ENCODE measurements around the gene EYS. TPM values are rescaled to one million over a fixed set of nuclear protein-coding genes. Genes with fewer than 3 reads are reported as not detected.

The EYS gene
- total RNA-seq, 2 experiments from 2014 or later = not detected

DNA sequence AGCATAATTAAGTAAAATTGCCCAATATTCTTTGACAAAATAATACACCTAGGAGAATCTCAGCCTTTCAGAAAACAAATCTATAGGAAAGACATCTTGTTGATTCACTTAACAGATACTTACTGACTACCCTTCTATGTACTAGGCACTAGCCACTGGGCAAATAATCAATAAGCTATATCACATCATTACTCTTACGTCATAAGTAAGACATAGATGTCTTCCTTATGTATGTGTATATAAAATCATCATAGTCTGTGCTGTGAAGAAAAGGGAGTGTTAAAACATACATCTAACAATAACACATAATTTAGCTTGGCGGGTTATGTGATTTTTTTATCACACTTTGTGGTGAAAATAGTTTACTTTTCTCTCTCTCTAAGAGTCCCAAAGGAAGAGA lies 733.9 kb downstream of the EYS start:
- DNase-seq (no peak), ATAC-seq (ENCODE audit: low read depth) (no peak)
- H3K27me3 Mint-ChIP-seq = no peaks in the 10 kb centered on the region
- H3K4me3 Mint-ChIP-seq = no peak overlapping the region
- H3K36me3 Mint-ChIP-seq = no peaks in the 10 kb centered on the region
- POLR2A ChIA-PET = no interaction called here
- peaks cover 2% of the 10 kb centered on the region for H3K9me3 Mint-ChIP-seq
- H3K4me1 Mint-ChIP-seq = no peaks in the 10 kb centered on the region
- no peak overlapping the region for H3K27ac Mint-ChIP-seq

- Mint-ChIP-seq H3K4me3 (no peak overlapping the region), H3K4me1 (no peaks in the 10 kb centered on the region), H3K36me3 (no peaks in the 10 kb centered on the region), H3K27me3 (no peaks in the 10 kb centered on the region), H3K9me3 (no peaks in the 10 kb centered on the region), H3K27ac (no peak overlapping the region)
- DNase-seq = no peak
- no peak for ATAC-seq (ENCODE audit: low read depth)
- POLR2A ChIA-PET = no interaction called here
Measured at GRCh38 chr6:64969139-64969538, 737.9 kb downstream of the EYS start.

- Mint-ChIP-seq H3K4me1 (no peaks in the 10 kb centered on the region), H3K36me3 (no peaks in the 10 kb centered on the region), H3K27me3 (no peaks in the 10 kb centered on the region), H3K9me3 (peaks cover 3% of the 10 kb centered on the region), H3K27ac (no peak overlapping the region), H3K4me3 (no peak overlapping the region)
- ATAC-seq (ENCODE audit: low read depth) (no peak), DNase-seq (no peak)
- POLR2A ChIA-PET = no interaction called here
Measured at GRCh38 chr6:64955435-64955848, 751.6 kb downstream of the EYS start.

- Mint-ChIP-seq H3K27ac (no peak overlapping the region), H3K36me3 (no peaks in the 10 kb centered on the region), H3K4me3 (no peak overlapping the region), H3K4me1 (no peaks in the 10 kb centered on the region), H3K9me3 (no peaks in the 10 kb centered on the region), H3K27me3 (no peaks in the 10 kb centered on the region)
- POLR2A ChIA-PET = no interaction called here
- ATAC-seq (ENCODE audit: low read depth) = no peak
- DNase-seq = no peak
Measured at GRCh38 chr6:64949257-64949656, 757.8 kb downstream of the EYS start.

DNA sequence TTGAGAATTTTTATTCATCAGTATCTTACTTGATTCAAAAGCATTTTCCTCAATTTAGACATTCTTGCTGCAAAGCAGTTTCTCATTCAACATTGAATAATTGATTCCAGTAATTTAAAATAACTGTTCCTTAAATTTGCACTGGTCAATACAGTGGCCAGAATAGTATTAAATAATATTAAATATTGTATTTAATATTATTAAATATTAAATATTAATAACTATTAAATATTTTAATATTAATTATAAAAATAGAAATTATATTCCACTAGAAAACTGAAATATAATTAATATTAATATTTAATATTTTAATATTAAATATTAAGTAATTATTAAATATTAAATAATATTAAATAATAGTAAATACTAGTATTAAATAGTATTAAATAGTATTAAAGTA lies 758.8 kb downstream of the EYS start:
- Mint-ChIP-seq H3K36me3 (no peaks in the 10 kb centered on the region), H3K9me3 (peaks cover 5% of the 10 kb centered on the region), H3K27ac (no peak overlapping the region), H3K4me1 (no peaks in the 10 kb centered on the region), H3K27me3 (no peaks in the 10 kb centered on the region), H3K4me3 (no peak overlapping the region)
- POLR2A ChIA-PET = no interaction called here
- ATAC-seq (ENCODE audit: low read depth) (no peak), DNase-seq (no peak)

DNA sequence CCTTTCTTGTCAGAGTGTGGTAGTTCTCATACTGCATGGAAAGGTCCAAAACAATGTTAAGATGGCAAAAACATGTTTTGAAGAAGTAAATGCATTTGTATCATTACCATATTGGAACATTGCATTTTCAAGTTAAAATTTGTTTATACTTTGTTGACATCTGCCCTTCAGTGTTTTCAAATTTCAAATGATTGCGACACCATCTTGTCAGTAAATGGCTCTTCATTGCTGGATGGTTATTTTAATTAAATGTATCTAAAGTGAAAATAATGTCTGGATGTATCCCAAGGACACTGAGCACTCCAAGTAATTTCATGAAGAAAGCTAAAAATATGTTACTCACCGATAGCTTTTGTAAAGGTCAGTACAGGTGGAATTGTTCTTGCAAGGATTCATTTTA lies 761.6 kb downstream of the EYS start:
- H3K27me3 Mint-ChIP-seq = no peaks in the 10 kb centered on the region
- no peak overlapping the region for H3K27ac Mint-ChIP-seq
- POLR2A ChIA-PET = no interaction called here
- DNase-seq (no peak), ATAC-seq (ENCODE audit: low read depth) (no peak)
- H3K4me3 Mint-ChIP-seq = no peak overlapping the region
- no peaks in the 10 kb centered on the region for H3K36me3 Mint-ChIP-seq
- H3K9me3 Mint-ChIP-seq = peaks cover 7% of the 10 kb centered on the region
- no peaks in the 10 kb centered on the region for H3K4me1 Mint-ChIP-seq

- Mint-ChIP-seq H3K4me3 (no peak overlapping the region), H3K27me3 (no peaks in the 10 kb centered on the region), H3K9me3 (no peaks in the 10 kb centered on the region), H3K4me1 (no peaks in the 10 kb centered on the region), H3K36me3 (no peaks in the 10 kb centered on the region), H3K27ac (no peak overlapping the region)
- no peak for ATAC-seq (ENCODE audit: low read depth)
- POLR2A ChIA-PET = no interaction called here
- DNase-seq = no peak
Measured at GRCh38 chr6:64932486-64932885, 774.5 kb downstream of the EYS start.

- Mint-ChIP-seq H3K36me3 (no peaks in the 10 kb centered on the region), H3K4me3 (no peak overlapping the region), H3K27ac (no peak overlapping the region), H3K27me3 (no peaks in the 10 kb centered on the region), H3K9me3 (no peaks in the 10 kb centered on the region), H3K4me1 (no peaks in the 10 kb centered on the region)
- DNase-seq = no peak
- ATAC-seq (ENCODE audit: low read depth) = no peak
- POLR2A ChIA-PET = no interaction called here
Measured at GRCh38 chr6:64930681-64931080, 776.3 kb downstream of the EYS start.

DNA sequence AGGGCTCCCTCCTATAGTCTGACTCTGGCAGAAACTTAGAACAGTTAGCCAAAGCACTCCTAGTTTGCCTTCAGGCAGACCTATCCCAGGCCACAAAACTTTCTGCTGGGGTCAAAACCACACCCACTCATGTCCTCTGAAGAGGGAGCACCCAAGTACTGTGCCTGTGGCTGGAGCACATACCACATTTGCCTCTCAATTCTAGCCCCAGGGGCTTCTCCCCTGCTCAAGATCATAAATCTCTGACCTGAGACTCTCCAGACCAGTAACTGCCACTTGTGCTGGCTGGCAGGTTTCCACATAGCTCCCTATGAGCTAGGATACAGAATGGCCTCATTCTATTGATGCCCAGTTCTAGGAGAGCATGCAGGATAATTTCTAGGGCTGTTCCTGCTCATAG lies 781.0 kb downstream of the EYS start:
- H3K36me3 Mint-ChIP-seq = no peaks in the 10 kb centered on the region
- no peak overlapping the region for H3K27ac Mint-ChIP-seq
- DNase-seq (no peak), ATAC-seq (ENCODE audit: low read depth) (no peak)
- H3K27me3 Mint-ChIP-seq = no peaks in the 10 kb centered on the region
- no peaks in the 10 kb centered on the region for H3K4me1 Mint-ChIP-seq
- POLR2A ChIA-PET = no interaction called here
- no peak overlapping the region for H3K4me3 Mint-ChIP-seq
- peaks cover 4% of the 10 kb centered on the region for H3K9me3 Mint-ChIP-seq

GRCh38 chr6:64920257-64920656 lies 786.8 kb downstream of the EYS start:
- ATAC-seq (ENCODE audit: low read depth) (no peak), DNase-seq (no peak)
- Mint-ChIP-seq H3K9me3 (peaks cover 6% of the 10 kb centered on the region), H3K27me3 (no peaks in the 10 kb centered on the region), H3K36me3 (no peaks in the 10 kb centered on the region), H3K4me3 (no peak overlapping the region), H3K27ac (no peak overlapping the region), H3K4me1 (no peaks in the 10 kb centered on the region)
- POLR2A ChIA-PET = no interaction called here

DNA sequence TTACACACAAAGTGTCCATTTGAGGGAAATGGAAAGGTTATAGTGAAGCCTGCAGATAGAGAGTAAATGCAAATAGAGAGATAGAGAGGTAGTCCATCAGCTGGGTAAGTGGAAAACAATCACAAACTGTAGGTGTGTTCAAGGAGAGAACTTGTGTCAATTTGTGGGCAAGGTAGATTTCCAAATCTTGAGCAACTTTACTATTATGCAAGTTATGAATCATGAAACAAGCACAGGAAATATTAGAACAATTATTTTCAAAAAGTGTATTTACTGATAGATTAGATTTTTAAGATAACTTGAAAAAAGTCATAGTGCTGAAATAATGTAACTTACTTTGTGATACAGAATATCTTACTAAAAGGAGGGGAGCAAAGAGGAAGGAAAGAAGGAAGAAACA lies 792.9 kb downstream of the EYS start:
- ATAC-seq (ENCODE audit: low read depth) (no peak), DNase-seq (no peak)
- Mint-ChIP-seq H3K4me1 (no peaks in the 10 kb centered on the region), H3K36me3 (no peaks in the 10 kb centered on the region), H3K27me3 (no peaks in the 10 kb centered on the region), H3K9me3 (peaks cover 3% of the 10 kb centered on the region), H3K4me3 (no peak overlapping the region), H3K27ac (no peak overlapping the region)
- POLR2A ChIA-PET = no interaction called here

GRCh38 chr6:64912966-64913365 lies 794.1 kb downstream of the EYS start:
- Mint-ChIP-seq H3K27me3 (no peaks in the 10 kb centered on the region), H3K4me3 (no peak overlapping the region), H3K36me3 (no peaks in the 10 kb centered on the region), H3K9me3 (peaks cover 3% of the 10 kb centered on the region), H3K4me1 (no peaks in the 10 kb centered on the region), H3K27ac (no peak overlapping the region)
- DNase-seq (no peak), ATAC-seq (ENCODE audit: low read depth) (no peak)
- POLR2A ChIA-PET = no interaction called here

DNA sequence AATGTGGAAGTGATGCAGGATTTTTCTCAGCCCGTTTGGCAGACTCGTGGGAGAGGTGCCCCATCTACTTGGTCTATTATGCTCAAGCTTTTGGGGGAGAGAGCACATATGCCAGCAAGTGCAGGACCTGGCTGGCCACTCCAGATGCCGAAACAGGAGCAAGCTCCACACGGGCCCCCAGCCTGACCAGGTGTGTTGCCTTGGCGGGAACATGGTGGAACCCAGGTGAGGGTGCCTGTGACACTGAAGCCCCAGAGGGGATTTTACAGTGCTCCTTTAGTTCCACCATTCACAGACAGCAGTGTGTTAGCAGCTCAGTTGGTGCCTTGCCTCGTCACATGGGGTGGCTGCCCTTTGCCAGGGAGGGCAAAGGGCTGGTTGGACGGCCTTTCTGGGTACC lies 798.9 kb downstream of the EYS start:
- no peak for DNase-seq
- no peaks in the 10 kb centered on the region for H3K4me1 Mint-ChIP-seq
- no peak for ATAC-seq (ENCODE audit: low read depth)
- H3K36me3 Mint-ChIP-seq = no peaks in the 10 kb centered on the region
- no peak overlapping the region for H3K27ac Mint-ChIP-seq
- H3K9me3 Mint-ChIP-seq = no peaks in the 10 kb centered on the region
- no peak overlapping the region for H3K4me3 Mint-ChIP-seq
- H3K27me3 Mint-ChIP-seq = no peaks in the 10 kb centered on the region
- POLR2A ChIA-PET = no interaction called here

DNA sequence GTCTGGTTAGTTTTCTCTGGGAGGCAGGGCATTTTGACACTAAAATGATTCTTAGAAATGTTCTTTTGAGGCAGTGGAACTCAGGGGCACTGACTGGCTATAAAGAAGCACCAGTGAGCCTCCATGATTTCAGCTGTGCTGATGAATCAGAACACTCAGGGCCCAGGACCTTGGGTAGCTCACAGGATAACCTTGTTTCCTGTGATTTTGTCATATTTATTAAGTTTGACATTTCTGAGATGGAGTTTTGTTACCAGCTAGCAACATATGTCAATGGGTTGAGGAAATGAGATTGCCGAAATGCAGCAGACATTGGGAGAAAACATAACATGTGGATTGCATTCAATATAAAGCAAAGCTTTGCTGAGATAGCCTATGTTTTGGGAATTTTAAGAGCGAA lies 802.4 kb downstream of the EYS start:
- DNase-seq (no peak), ATAC-seq (ENCODE audit: low read depth) (no peak)
- Mint-ChIP-seq H3K4me1 (no peaks in the 10 kb centered on the region), H3K27ac (no peak overlapping the region), H3K4me3 (no peak overlapping the region), H3K36me3 (no peaks in the 10 kb centered on the region), H3K27me3 (no peaks in the 10 kb centered on the region), H3K9me3 (no peaks in the 10 kb centered on the region)
- POLR2A ChIA-PET = no interaction called here

DNA sequence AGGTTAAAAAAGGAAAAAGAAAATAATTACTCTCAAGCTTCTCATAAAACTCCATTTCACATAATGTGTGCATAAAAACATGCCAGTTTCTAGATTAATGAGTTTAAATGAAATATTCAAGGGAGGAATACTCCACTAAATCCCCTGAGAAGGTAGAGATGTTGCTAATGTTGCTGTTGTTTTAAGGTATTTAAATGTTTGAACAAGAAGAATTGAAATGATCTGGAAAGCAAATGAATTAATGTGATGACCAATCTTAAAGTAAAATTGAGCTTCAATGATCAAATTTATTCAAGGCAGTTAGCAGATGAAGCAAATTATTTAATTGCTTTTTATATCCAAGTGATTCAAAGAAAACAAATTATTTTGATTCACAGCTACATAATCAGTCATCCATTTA lies 804.4 kb downstream of the EYS start:
- POLR2A ChIA-PET = no interaction called here
- no peak overlapping the region for H3K27ac Mint-ChIP-seq
- no peak for DNase-seq

More for the DNA sequence above, 804.4 kb downstream of the EYS start:
- peaks cover 3% of the 10 kb centered on the region for H3K9me3 Mint-ChIP-seq
- no peaks in the 10 kb centered on the region for H3K36me3 Mint-ChIP-seq
- H3K4me1 Mint-ChIP-seq = no peaks in the 10 kb centered on the region
- H3K4me3 Mint-ChIP-seq = no peak overlapping the region
- H3K27me3 Mint-ChIP-seq = no peaks in the 10 kb centered on the region
- ATAC-seq (ENCODE audit: low read depth) = no peak

Measured in activated naive CD8-positive, alpha-beta T cell treated with anti-CD3 and anti-CD28 coated beads, Interleukin-2, amount 10 ng/mL, durations not matched to agents 7 days and 5 days (primary cell).